ENCODE measurements around the gene INPP4B. TPM values are rescaled to one million over a fixed set of nuclear protein-coding genes. Genes with fewer than 3 reads are reported as not detected.

Gene INPP4B
- total and polyA plus RNA-seq, 2 of the 4 experiments (the other 2 are of a cell fraction), result 1.8 to 14.0 TPM

DNA sequence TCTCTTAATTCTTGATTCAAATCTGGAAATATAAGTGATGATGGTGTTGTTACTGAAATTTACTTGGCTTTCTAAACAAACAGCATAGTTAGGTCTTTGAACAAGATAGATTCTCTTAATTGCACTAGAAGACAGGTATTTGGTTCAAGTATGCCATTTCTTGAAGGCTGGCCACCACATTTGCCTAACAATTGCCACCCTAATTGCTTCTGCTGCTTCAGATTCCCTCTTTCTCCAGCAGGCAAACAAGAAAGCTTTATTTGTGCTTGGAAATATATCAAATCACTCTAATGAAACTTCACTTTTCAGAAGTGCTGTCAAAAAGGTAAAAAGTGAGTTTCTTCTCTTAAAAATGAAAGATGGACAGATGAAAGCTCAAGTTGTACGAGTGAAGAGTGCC is 418.6 kb downstream of the INPP4B start:
- no peak overlapping the region for H4K91ac ChIP-seq (ENCODE audit: insufficient read depth, low read depth, low read length)
- no peaks in the 10 kb centered on the region for H3K4me1 ChIP-seq (ENCODE audit: control insufficient read depth, insufficient read depth, low read length)
- no peak overlapping the region for H2AFZ ChIP-seq (replicated peaks; ENCODE audit: low read length, poor library complexity)
- CTCF ChIA-PET, result no interaction called here
- H3K4me2 ChIP-seq (ENCODE audit: low read depth, low read length), result no peak overlapping the region
- no peak overlapping the region for H3K14ac ChIP-seq (replicated peaks; ENCODE audit: low read depth, low read length)
- H2BK5ac ChIP-seq (ENCODE audit: low read depth, low read length, poor library complexity, severe bottlenecking), result no peak overlapping the region
- dilution Hi-C loops (cut with HindIII; ENCODE audit: low sequenced_read_pairs, unreplicated experiment), result no loop called here
- no peak overlapping the region for H3K18ac ChIP-seq (ENCODE audit: low read depth, low read length)
- H3K36me3 ChIP-seq (ENCODE audit: control insufficient read depth, insufficient read depth, low read length), result no peaks in the 10 kb centered on the region
- no TSS peak for BruUV-seq (replicated peaks)
- no CpG with 5 or more reads among the region's 1 CpG for WGBS, 2 experiments (ENCODE audit: extremely low coverage in 2 of 2, insufficient read length in 1 of 2)
- H3K9me1 ChIP-seq (ENCODE audit: insufficient read depth, low read length), result no peaks in the 10 kb centered on the region
- H2BK120ac ChIP-seq (ENCODE audit: low read depth, low read length), result no peak overlapping the region
- no peak for TF ChIP-seq CHD1 (IDR thresholded peaks at IDR 0.05; ENCODE audit: low read depth, low read length)
- no peak for TF ChIP-seq MAZ (IDR thresholded peaks at IDR 0.05; ENCODE audit: borderline replicate concordance, low read depth, low read length)
- TF ChIP-seq, protein P1, sequence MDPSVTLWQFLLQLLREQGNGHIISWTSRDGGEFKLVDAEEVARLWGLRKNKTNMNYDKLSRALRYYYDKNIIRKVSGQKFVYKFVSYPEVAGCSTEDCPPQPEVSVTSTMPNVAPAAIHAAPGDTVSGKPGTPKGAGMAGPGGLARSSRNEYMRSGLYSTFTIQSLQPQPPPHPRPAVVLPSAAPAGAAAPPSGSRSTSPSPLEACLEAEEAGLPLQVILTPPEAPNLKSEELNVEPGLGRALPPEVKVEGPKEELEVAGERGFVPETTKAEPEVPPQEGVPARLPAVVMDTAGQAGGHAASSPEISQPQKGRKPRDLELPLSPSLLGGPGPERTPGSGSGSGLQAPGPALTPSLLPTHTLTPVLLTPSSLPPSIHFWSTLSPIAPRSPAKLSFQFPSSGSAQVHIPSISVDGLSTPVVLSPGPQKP (IDR thresholded peaks at IDR 0.05; ENCODE audit: borderline replicate concordance, low read depth, low read length), result no peak
- no peak for TF ChIP-seq BHLHE40 (IDR thresholded peaks at IDR 0.05; ENCODE audit: low read depth, low read length)
- no peak for TF ChIP-seq RAD21 (IDR thresholded peaks at IDR 0.05; ENCODE audit: low read length)
- TF ChIP-seq CEBPB (IDR thresholded peaks at IDR 0.05; ENCODE audit: low read depth, low read length), result no peak
- no peak for TF ChIP-seq NFE2L2 (IDR thresholded peaks at IDR 0.05; ENCODE audit: low read depth, low read length)
- no peak for TF ChIP-seq SMC3 (IDR thresholded peaks at IDR 0.05; ENCODE audit: low read depth, low read length)
- no peak for TF ChIP-seq POLR2A (IDR thresholded peaks at IDR 0.05; ENCODE audit: low read depth, low read length)
- TF ChIP-seq, protein P2, sequence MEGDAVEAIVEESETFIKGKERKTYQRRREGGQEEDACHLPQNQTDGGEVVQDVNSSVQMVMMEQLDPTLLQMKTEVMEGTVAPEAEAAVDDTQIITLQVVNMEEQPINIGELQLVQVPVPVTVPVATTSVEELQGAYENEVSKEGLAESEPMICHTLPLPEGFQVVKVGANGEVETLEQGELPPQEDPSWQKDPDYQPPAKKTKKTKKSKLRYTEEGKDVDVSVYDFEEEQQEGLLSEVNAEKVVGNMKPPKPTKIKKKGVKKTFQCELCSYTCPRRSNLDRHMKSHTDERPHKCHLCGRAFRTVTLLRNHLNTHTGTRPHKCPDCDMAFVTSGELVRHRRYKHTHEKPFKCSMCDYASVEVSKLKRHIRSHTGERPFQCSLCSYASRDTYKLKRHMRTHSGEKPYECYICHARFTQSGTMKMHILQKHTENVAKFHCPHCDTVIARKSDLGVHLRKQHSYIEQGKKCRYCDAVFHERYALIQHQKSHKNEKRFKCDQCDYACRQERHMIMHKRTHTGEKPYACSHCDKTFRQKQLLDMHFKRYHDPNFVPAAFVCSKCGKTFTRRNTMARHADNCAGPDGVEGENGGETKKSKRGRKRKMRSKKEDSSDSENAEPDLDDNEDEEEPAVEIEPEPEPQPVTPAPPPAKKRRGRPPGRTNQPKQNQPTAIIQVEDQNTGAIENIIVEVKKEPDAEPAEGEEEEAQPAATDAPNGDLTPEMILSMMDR (conservative IDR thresholded peaks at IDR 0.05; ENCODE audit: low read depth, low read length), result no peak
- TF ChIP-seq MAFK (IDR thresholded peaks at IDR 0.05; ENCODE audit: low read depth, low read length), result no peak
- TF ChIP-seq RCOR1 (IDR thresholded peaks at IDR 0.05; ENCODE audit: insufficient replicate concordance, low read length), result no peak
- TF ChIP-seq MXI1 (IDR thresholded peaks at IDR 0.05; ENCODE audit: borderline replicate concordance, low read depth, low read length), result no peak
- TF ChIP-seq, protein P3, sequence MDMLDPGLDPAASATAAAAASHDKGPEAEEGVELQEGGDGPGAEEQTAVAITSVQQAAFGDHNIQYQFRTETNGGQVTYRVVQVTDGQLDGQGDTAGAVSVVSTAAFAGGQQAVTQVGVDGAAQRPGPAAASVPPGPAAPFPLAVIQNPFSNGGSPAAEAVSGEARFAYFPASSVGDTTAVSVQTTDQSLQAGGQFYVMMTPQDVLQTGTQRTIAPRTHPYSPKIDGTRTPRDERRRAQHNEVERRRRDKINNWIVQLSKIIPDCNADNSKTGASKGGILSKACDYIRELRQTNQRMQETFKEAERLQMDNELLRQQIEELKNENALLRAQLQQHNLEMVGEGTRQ (IDR thresholded peaks at IDR 0.05; ENCODE audit: low read depth, low read length), result no peak
- TF ChIP-seq FOS (IDR thresholded peaks at IDR 0.05; ENCODE audit: low read depth, low read length), result no peak
- no peak for TF ChIP-seq RFX5 (IDR thresholded peaks at IDR 0.05; ENCODE audit: low read depth, low read length)
- intact Hi-C loops (cut with micrococcal nuclease), result no loop called here
- H3K4me3 ChIP-seq (ENCODE audit: insufficient read depth, low read depth, low read length), result no peak overlapping the region
- no peak overlapping the region for H3K23ac ChIP-seq (ENCODE audit: low read depth, low read length)
- DNase-seq, result no peak
- no peaks in the 10 kb centered on the region for H4K20me1 ChIP-seq (ENCODE audit: insufficient read depth, low read length)
- H3K27me3 ChIP-seq (ENCODE audit: control insufficient read depth, insufficient read depth, low read length), result no peaks in the 10 kb centered on the region
- no peak overlapping the region for H4K8ac ChIP-seq (ENCODE audit: low read depth in 2 of 2, low read length in 2 of 2)
- no peaks in the 10 kb centered on the region for H3K79me1 ChIP-seq (ENCODE audit: low read depth in 1 of 2, low read length in 2 of 2)
- no peak overlapping the region for H2BK15ac ChIP-seq (ENCODE audit: low read depth, low read length)
- no peak overlapping the region for H2AK5ac ChIP-seq (ENCODE audit: low read depth, low read length)
- no peak overlapping the region for H2BK20ac ChIP-seq (ENCODE audit: low read depth, low read length)
- H3K27ac ChIP-seq (ENCODE audit: insufficient read depth, low read length), result no peak overlapping the region
- H3K4ac ChIP-seq (ENCODE audit: low read depth, low read length), result no peak overlapping the region
- POLR2A ChIA-PET (ENCODE audit: unreplicated experiment), result no interaction called here
- ATAC-seq (ENCODE audit: low read depth), result no peak
- H4K5ac ChIP-seq (ENCODE audit: low read depth, low read length), result no peak overlapping the region
- H2AK9ac ChIP-seq (replicated peaks; ENCODE audit: low read depth, low read length, poor library complexity), result no peak overlapping the region
- no peaks in the 10 kb centered on the region for H3K9me3 ChIP-seq (ENCODE audit: control insufficient read depth, insufficient read depth, low read length)
- in situ Hi-C loops (cut with MboI; ENCODE audit: low sequenced_read_pairs), result no loop called here
- no peak overlapping the region for H3K56ac ChIP-seq (ENCODE audit: extremely low read depth, insufficient read depth, low read length)
- no peak overlapping the region for H3K9ac ChIP-seq (ENCODE audit: low read depth, low read length)
